Ovary (tissue), 9 donors: ENCODE results near the gene PALB2. TPM values are rescaled to one million over a fixed set of nuclear protein-coding genes. Genes with fewer than 3 reads are reported as not detected.

Source experiments
- DNase-seq, 5 donors: peaks; one replicate each; pipeline ENCODE4 v3.0.0-alpha.2; 2019 to 2020
- H3K27ac ChIP-seq, 2 donors: fragments of 200-600 bp; one replicate each; pipeline versions ENCODE4 v1.5.1 to v1.8.0; 2019 to 2022
- H3K27me3 ChIP-seq: fragments of 200-600 bp; one replicate; pipeline ENCODE4 v1.8.0; 2022
- H3K36me3 ChIP-seq: fragments of 200-600 bp; sonication (generic); one replicate; pipeline ENCODE4 v1.5.1; 2019
- H3K4me1 ChIP-seq: one replicate; pipeline ENCODE4 v1.8.1; 2013; ENCODE audit warnings: mild to moderate bottlenecking, moderate library complexity; ENCODE audit not compliant: insufficient read depth
- H3K4me3 ChIP-seq: fragments of 200-600 bp; sonication (generic); one replicate; pipeline ENCODE4 v1.5.1; 2017
- H3K9me3 ChIP-seq, 2 donors: fragments of 200-600 bp in 1 of 2; sonication (generic) in 1 of 2; one replicate each; pipeline versions ENCODE4 v1.5.1 to v1.8.1; 2013 to 2019; ENCODE audit warnings: mild to moderate bottlenecking in 1 of 2, moderate library complexity in 1 of 2
- CTCF ChIP-seq, 3 donors: fragments of 450-650 bp in 2 of 3; fragments of 200-600 bp in 1 of 3; IDR thresholded peaks; one replicate each; pipeline versions ENCODE4 v1.5.1 to v1.8.0; 2016 to 2022; ENCODE audit warnings: antibody characterized with exemption in 3 of 3, mild to moderate bottlenecking in 1 of 3
- EP300 ChIP-seq: sonication (generic); formaldehyde crosslinking; IDR thresholded peaks from one replicate; pipeline ENCODE4 v1.6.1; 2017; ENCODE audit warnings: antibody characterized with exemption
- POLR2A ChIP-seq: fragments of 450-650 bp; IDR thresholded peaks from one replicate; pipeline ENCODE4 v1.6.1; 2017; ENCODE audit warnings: antibody characterized with exemption, mild to moderate bottlenecking, moderate library complexity
- WGBS, 3 donors: extraction: QIAGEN DNeasy Blood & Tissue Kit in 1 of 3; methylation state at CpG; one replicate each; pipeline versions ENCODE4 v1.1.5 to v1.1.7; 2013 to 2017; 5-methylcytosine and 5-hydroxymethylcytosine counted together
- intact Hi-C, 4 donors: fragments of 100-400 bp; cut with DNase I; formaldehyde crosslinking; loops; one replicate each; pipeline versions ENCODE4 v1.11.0 to v1.15.1; 2022 to 2023
- polyA plus RNA-seq, 2 donors: library from polyadenylated mRNA; stranded (reverse); fragments of 200-250 nt in 1 of 2; fragments of 350-450 nt in 1 of 2; fragmentation: Illumina TruSeq in 1 of 2; extraction: RNeasy Lipid Tissue Mini Kit (QIAGEN cat#74804) in 1 of 2; gene quantifications; one replicate each; pipeline ENCODE4 v1.2.3, GENCODE V29; 2013 to 2014
- total RNA-seq, 7 donors: library from RNA; depleted of rRNA in 2 of 7; stranded (reverse); fragments of >200 nt in 2 of 7; fragmentation: NEBNext Ultra II Directional in 3 of 7; extraction: Animal tissue kit (Norgen Biotek cat#: 25700) in 3 of 7; gene quantifications; one replicate each; pipeline versions ENCODE4 v1.1.0 to v1.2.4, GENCODE V29; 2016 to 2023
- donor health status: DM: no; HTN: no; CAD: no; lungs with moderate emphysema.
- donor health status: DM: no; HTN: no; CAD: no.
- donor health status: Bipolar disorder and iron deficiency.
- donor health status: DM: yes; HTN: yes; CAD: no.
- donor health status: DM: no; HTN: no; CAD: no.
- donor health status: DM: yes; HTN: yes; CAD: no.

PALB2 gene
- total and polyA plus RNA-seq, 9 donors, result 6.1 to 13.7 (median 9.9) TPM

GRCh38 chr16:23663918-23664317 is 22.8 kb upstream of the PALB2 start:
- no peaks in the 10 kb centered on the region for H3K9me3 ChIP-seq
- no peaks in the 10 kb centered on the region for H3K27me3 ChIP-seq
- intact Hi-C loops, result no loop called here
- TF ChIP-seq EP300, result no peak
- no peak for TF ChIP-seq CTCF (IDR thresholded peaks at IDR 0.05)
- no peak for TF ChIP-seq POLR2A
- no peaks in the 10 kb centered on the region for H3K36me3 ChIP-seq
- H3K4me3 ChIP-seq, result no peak overlapping the region
- H3K27ac ChIP-seq, result no peak overlapping the region
- WGBS, 3 donors, result 89 to 98% (median 95%) methylated on average over 2 of the region's 2 CpGs
- H3K4me1 ChIP-seq, result no peaks in the 10 kb centered on the region
- DNase-seq, result no peak

GRCh38 chr16:23651943-23652468 is 10.9 kb upstream of the PALB2 start:
- no peaks in the 10 kb centered on the region for H3K9me3 ChIP-seq
- H3K36me3 ChIP-seq, result no peaks in the 10 kb centered on the region
- no peak for DNase-seq
- no peaks in the 10 kb centered on the region for H3K27me3 ChIP-seq
- no peaks in the 10 kb centered on the region for H3K4me1 ChIP-seq
- H3K4me3 ChIP-seq, result no peak overlapping the region
- intact Hi-C loops, result no loop called here
- TF ChIP-seq POLR2A, result no peak
- TF ChIP-seq EP300, result no peak
- no peak for TF ChIP-seq CTCF (IDR thresholded peaks at IDR 0.05)
- no peak overlapping the region for H3K27ac ChIP-seq
- 95 to 97% (median 96%) methylated on average over 4 of the region's 4 CpGs for WGBS, 3 donors

- TF ChIP-seq EP300 (no peak), CTCF (IDR thresholded peaks at IDR 0.05) (no peak), POLR2A (no peak)
- 77 to 89% (median 88%) methylated on average over 4 of the region's 4 CpGs for WGBS, 3 donors
- no peak for DNase-seq
- Histone ChIP-seq H3K27ac (no peak overlapping the region), H3K36me3 (no peaks in the 10 kb centered on the region), H3K4me3 (no peak overlapping the region), H3K27me3 (no peaks in the 10 kb centered on the region), H3K9me3 (no peaks in the 10 kb centered on the region), H3K4me1 (no peaks in the 10 kb centered on the region)
- intact Hi-C loops, result no loop called here
Observed at GRCh38 chr16:23650674-23651416, 9.7 kb upstream of the PALB2 start.

GRCh38 chr16:23642246-23642774 is 1.2 kb upstream of the PALB2 start:
- no peak for DNase-seq
- TF ChIP-seq POLR2A, result no peak
- no peak for TF ChIP-seq EP300
- no peak for TF ChIP-seq CTCF (IDR thresholded peaks at IDR 0.05)
- no peak overlapping the region for H3K27ac ChIP-seq
- 53 to 67% (median 65%) methylated on average over 14 of the region's 14 CpGs for WGBS, 3 donors
- no peaks in the 10 kb centered on the region for H3K27me3 ChIP-seq
- H3K4me1 ChIP-seq, result peaks cover 9% of the 10 kb centered on the region
- intact Hi-C loops, result no loop called here
- H3K36me3 ChIP-seq, result no peaks in the 10 kb centered on the region
- peak overlapping the region; percentile 61 for H3K4me3 ChIP-seq
- no peaks in the 10 kb centered on the region for H3K9me3 ChIP-seq
